Left renal pelvis (tissue), 4 donors: ENCODE measurements around the gene RNLS. TPM values are rescaled to one million over a fixed set of nuclear protein-coding genes. Genes with fewer than 3 reads are reported as not detected.

ENCODE experiments used
- polyA plus RNA-seq, 4 donors: library from polyadenylated mRNA; unstranded; fragments of 120-200 nt; gene quantifications; one replicate each; pipeline ENCODE4 v1.2.1, GENCODE V29; 2013; ENCODE audit not compliant: insufficient read length in 4 of 4

Gene RNLS
- polyA plus RNA-seq, 4 donors: 6.8 to 17.6 (median 15.8) TPM

Other genes starting within 250 kb of the RNLS start
- gene LIPJ, start 3.4 kb upstream of the RNLS start, polyA plus RNA-seq: under 1 TPM; 0.05 to 0.43 (median 0.12) TPM
- gene LIPF, start 81.1 kb upstream of the RNLS start, polyA plus RNA-seq: under 1 TPM in 3 of 4 donors, not detected in 1; 0.14 to 0.41 (median 0.36) TPM
- not detected for gene LIPK, start 122.9 kb upstream of the RNLS start, polyA plus RNA-seq
- under 1 TPM in 1 of 4 donors, not detected in 3; 0.11 TPM for gene LIPN, start 176.7 kb upstream of the RNLS start, polyA plus RNA-seq
- not detected for gene LIPM, start 219.4 kb upstream of the RNLS start, polyA plus RNA-seq